Measurements from ENCODE around the gene PJVK. TPM values are rescaled to one million over a fixed set of nuclear protein-coding genes. Genes with fewer than 3 reads are reported as not detected.

The PJVK gene
- total RNA-seq, 2 experiments from 2014 or later: 4.0 to 6.9 TPM

GRCh38 chr2:178473373-178473772 is 22.2 kb downstream of the PJVK start:
- no peak overlapping the region for H3K27ac ChIP-seq (ENCODE audit: low read depth, low read length, poor library complexity, severe bottlenecking)
- H3K4me3 ChIP-seq (ENCODE audit: low read depth, low read length, poor library complexity, severe bottlenecking): no peak overlapping the region
- H2AFZ ChIP-seq (ENCODE audit: low read length): no peak overlapping the region
- no peak for TF ChIP-seq CTCF (conservative IDR thresholded peaks at IDR 0.05; ENCODE audit: low read length)
- TF ChIP-seq EZH2phosphoT487 (IDR thresholded peaks at IDR 0.05; ENCODE audit: borderline replicate concordance, low read depth, low read length): no peak
- no peak overlapping the region for H3K4me2 ChIP-seq (ENCODE audit: low read length)
- H3K36me3 ChIP-seq (ENCODE audit: insufficient read depth, low read length): peaks cover 6% of the 10 kb centered on the region; the same call in 1 of the 2 replicates
- peaks cover 16% of the 10 kb centered on the region; the same call in 1 of the 2 replicates for H3K79me2 ChIP-seq (ENCODE audit: insufficient read depth, low read depth, low read length)
- CTCF ChIA-PET (ENCODE audit: unreplicated experiment): no interaction called here
- intact Hi-C loops (cut with micrococcal nuclease; ENCODE audit: unreplicated experiment): no loop called here
- DNase-seq (ENCODE audit: low spot score): no peak
- no peaks in the 10 kb centered on the region for H4K20me1 ChIP-seq (ENCODE audit: insufficient read depth, low read length)
- H3K4me1 ChIP-seq (ENCODE audit: insufficient read depth, low read length, poor library complexity, severe bottlenecking): peaks cover 10% of the 10 kb centered on the region
- POLR2A ChIA-PET: interaction anchor here (0.8 to 1.0 kb wide), 2 partner anchors 15 to 26 kb away, joined by 3 to 6 read pairs; no protein-coding TSS in a partner anchor
- no TSS peak for BruUV-seq (replicated peaks)
- H3K9me3 ChIP-seq (ENCODE audit: low read length): no peaks in the 10 kb centered on the region
- H3K9me2 ChIP-seq (ENCODE audit: insufficient read depth, low read length): no peaks in the 10 kb centered on the region

GRCh38 chr2:178473931-178474330 is 22.8 kb downstream of the PJVK start:
- Histone ChIP-seq H3K36me3 (ENCODE audit: insufficient read depth, low read length) (peaks cover 4% of the 10 kb centered on the region; the same call in 1 of the 2 replicates), H3K4me3 (ENCODE audit: low read depth, low read length, poor library complexity, severe bottlenecking) (no peak overlapping the region), H3K4me1 (ENCODE audit: insufficient read depth, low read length, poor library complexity, severe bottlenecking) (peaks cover 10% of the 10 kb centered on the region), H3K9me3 (ENCODE audit: low read length) (no peaks in the 10 kb centered on the region), H2AFZ (ENCODE audit: low read length) (no peak overlapping the region), H4K20me1 (ENCODE audit: insufficient read depth, low read length) (no peaks in the 10 kb centered on the region), H3K79me2 (ENCODE audit: insufficient read depth, low read depth, low read length) (peaks cover 16% of the 10 kb centered on the region; the same call in 1 of the 2 replicates), H3K9me2 (ENCODE audit: insufficient read depth, low read length) (no peaks in the 10 kb centered on the region), H3K27ac (ENCODE audit: low read depth, low read length, poor library complexity, severe bottlenecking) (no peak overlapping the region), H3K4me2 (ENCODE audit: low read length) (no peak overlapping the region)
- intact Hi-C loops (cut with micrococcal nuclease; ENCODE audit: unreplicated experiment): no loop called here
- no TSS peak for BruUV-seq (replicated peaks)
- CTCF ChIA-PET (ENCODE audit: unreplicated experiment): no interaction called here
- no peak for DNase-seq (ENCODE audit: low spot score)
- POLR2A ChIA-PET: interaction anchor here (1.0 kb wide), 1 partner anchor 15 kb away, joined by 3 read pairs; no protein-coding TSS in a partner anchor
- TF ChIP-seq EZH2phosphoT487 (IDR thresholded peaks at IDR 0.05; ENCODE audit: borderline replicate concordance, low read depth, low read length): no peak
- no peak for TF ChIP-seq CTCF (conservative IDR thresholded peaks at IDR 0.05; ENCODE audit: low read length)

- CTCF ChIA-PET (ENCODE audit: unreplicated experiment): no interaction called here
- BruUV-seq (replicated peaks): no TSS peak
- no peak for TF ChIP-seq EZH2phosphoT487 (IDR thresholded peaks at IDR 0.05; ENCODE audit: borderline replicate concordance, low read depth, low read length)
- TF ChIP-seq CTCF (conservative IDR thresholded peaks at IDR 0.05; ENCODE audit: low read length): no peak
- Histone ChIP-seq H3K4me3 (ENCODE audit: low read depth, low read length, poor library complexity, severe bottlenecking) (no peak overlapping the region), H4K20me1 (ENCODE audit: insufficient read depth, low read length) (no peaks in the 10 kb centered on the region), H3K79me2 (ENCODE audit: insufficient read depth, low read depth, low read length) (peaks cover 16% of the 10 kb centered on the region; the same call in 1 of the 2 replicates), H3K36me3 (ENCODE audit: insufficient read depth, low read length) (no peaks in the 10 kb centered on the region), H3K27ac (ENCODE audit: low read depth, low read length, poor library complexity, severe bottlenecking) (no peak overlapping the region), H3K4me1 (ENCODE audit: insufficient read depth, low read length, poor library complexity, severe bottlenecking) (peaks cover 15% of the 10 kb centered on the region), H2AFZ (ENCODE audit: low read length) (no peak overlapping the region), H3K4me2 (ENCODE audit: low read length) (no peak overlapping the region), H3K9me3 (ENCODE audit: low read length) (no peaks in the 10 kb centered on the region), H3K9me2 (ENCODE audit: insufficient read depth, low read length) (no peaks in the 10 kb centered on the region)
- POLR2A ChIA-PET: interaction anchor here (0.7 kb wide), 1 partner anchor 67 kb away, joined by 3 read pairs; no protein-coding TSS in a partner anchor
- intact Hi-C loops (cut with micrococcal nuclease; ENCODE audit: unreplicated experiment): no loop called here
- DNase-seq (ENCODE audit: low spot score): no peak
Observed at GRCh38 chr2:178474560-178474959, 23.4 kb downstream of the PJVK start.

All from OCI-LY7 (cell line).